ENCODE measurements around the gene NAT8L. TPM values are rescaled to one million over a fixed set of nuclear protein-coding genes. Genes with fewer than 3 reads are reported as not detected.

NAT8L gene
- total and polyA plus RNA-seq, 2 of the 13 experiments (the other 11 are each of a cell fraction or from before 2014, with no cell fraction given) = 2.2 to 3.3 TPM

DNA sequence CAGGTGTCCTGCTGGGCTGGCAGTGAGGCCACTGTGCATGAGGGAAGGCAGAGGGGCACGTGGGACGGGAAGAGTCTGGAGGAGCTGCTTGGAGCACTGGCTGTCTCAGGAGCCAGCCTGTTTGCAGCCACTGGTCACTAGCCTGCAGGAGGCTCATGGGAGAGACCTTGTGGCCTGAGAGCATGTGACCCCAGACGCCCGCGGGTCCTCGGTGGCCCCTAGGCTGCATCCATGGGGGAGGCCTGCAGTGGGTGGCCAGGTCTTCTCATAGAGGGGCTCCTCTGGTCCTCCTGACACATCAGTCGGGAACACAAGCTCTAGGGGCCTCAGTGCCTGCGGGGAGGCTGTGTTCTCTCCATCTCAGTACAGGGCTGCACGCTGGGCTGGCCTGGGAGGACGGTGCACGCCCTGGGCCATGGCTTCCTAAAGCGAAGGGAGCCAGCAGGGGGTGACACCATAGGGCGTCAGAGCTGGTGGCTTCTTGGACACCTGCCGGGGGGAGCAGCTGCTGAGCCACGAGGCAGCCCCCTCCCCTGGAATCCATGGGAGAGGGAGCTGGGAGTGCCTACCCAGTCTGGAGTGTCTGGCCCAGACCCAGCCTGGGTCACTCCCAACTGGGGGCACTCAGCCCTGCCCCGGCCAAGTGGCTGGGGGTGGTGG, 12.3 kb downstream of the NAT8L start (continued):
- TF ChIP-seq ZFY (CRISPR knock-in tag; IDR thresholded peaks at IDR 0.05) (peak; percentile 37; the same call in 1 of the 2 replicates), RARA (CRISPR knock-in tag; IDR thresholded peaks at IDR 0.05) (no peak), ZNF800 (CRISPR knock-in tag; IDR thresholded peaks at IDR 0.05) (0 out of 2 replicates have a peak, but pooled peaks have one; percentile 17), ZMYM2 (CRISPR knock-in tag; IDR thresholded peaks at IDR 0.05) (no peak), GRHL1 (CRISPR knock-in tag; conservative IDR thresholded peaks at IDR 0.05) (no peak), ZNF768 (CRISPR knock-in tag; IDR thresholded peaks at IDR 0.05) (no peak), ZNF20 (CRISPR knock-in tag; IDR thresholded peaks at IDR 0.05) (no peak), ZNF557 (CRISPR knock-in tag; IDR thresholded peaks at IDR 0.05) (0 out of 2 replicates have a peak, but pooled peaks have one; percentile 30), NCOA5 (CRISPR knock-in tag; IDR thresholded peaks at IDR 0.05) (0 out of 2 replicates have a peak, but pooled peaks have one; percentile 41), SYNCRIP (IDR thresholded peaks at IDR 0.05; ENCODE audit: insufficient read depth, low read depth, low read length) (no peak), ZNF124 (CRISPR knock-in tag; IDR thresholded peaks at IDR 0.05) (0 out of 2 replicates have a peak, but pooled peaks have one; percentile 18), TMF1 (CRISPR knock-in tag; IDR thresholded peaks at IDR 0.05; ENCODE audit: low read depth) (0 out of 2 replicates have a peak, but pooled peaks have one; percentile 2), ZFX (CRISPR knock-in tag; IDR thresholded peaks at IDR 0.05; ENCODE audit: low read depth) (peak; percentile 40), CCDC6 (CRISPR knock-in tag; IDR thresholded peaks at IDR 0.05) (no peak)
- TF ChIP-seq, protein P1, sequence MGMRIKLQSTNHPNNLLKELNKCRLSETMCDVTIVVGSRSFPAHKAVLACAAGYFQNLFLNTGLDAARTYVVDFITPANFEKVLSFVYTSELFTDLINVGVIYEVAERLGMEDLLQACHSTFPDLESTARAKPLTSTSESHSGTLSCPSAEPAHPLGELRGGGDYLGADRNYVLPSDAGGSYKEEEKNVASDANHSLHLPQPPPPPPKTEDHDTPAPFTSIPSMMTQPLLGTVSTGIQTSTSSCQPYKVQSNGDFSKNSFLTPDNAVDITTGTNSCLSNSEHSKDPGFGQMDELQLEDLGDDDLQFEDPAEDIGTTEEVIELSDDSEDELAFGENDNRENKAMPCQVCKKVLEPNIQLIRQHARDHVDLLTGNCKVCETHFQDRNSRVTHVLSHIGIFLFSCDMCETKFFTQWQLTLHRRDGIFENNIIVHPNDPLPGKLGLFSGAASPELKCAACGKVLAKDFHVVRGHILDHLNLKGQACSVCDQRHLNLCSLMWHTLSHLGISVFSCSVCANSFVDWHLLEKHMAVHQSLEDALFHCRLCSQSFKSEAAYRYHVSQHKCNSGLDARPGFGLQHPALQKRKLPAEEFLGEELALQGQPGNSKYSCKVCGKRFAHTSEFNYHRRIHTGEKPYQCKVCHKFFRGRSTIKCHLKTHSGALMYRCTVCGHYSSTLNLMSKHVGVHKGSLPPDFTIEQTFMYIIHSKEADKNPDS (CRISPR knock-in tag; IDR thresholded peaks at IDR 0.05) = no peak
- TF ChIP-seq, protein P2, sequence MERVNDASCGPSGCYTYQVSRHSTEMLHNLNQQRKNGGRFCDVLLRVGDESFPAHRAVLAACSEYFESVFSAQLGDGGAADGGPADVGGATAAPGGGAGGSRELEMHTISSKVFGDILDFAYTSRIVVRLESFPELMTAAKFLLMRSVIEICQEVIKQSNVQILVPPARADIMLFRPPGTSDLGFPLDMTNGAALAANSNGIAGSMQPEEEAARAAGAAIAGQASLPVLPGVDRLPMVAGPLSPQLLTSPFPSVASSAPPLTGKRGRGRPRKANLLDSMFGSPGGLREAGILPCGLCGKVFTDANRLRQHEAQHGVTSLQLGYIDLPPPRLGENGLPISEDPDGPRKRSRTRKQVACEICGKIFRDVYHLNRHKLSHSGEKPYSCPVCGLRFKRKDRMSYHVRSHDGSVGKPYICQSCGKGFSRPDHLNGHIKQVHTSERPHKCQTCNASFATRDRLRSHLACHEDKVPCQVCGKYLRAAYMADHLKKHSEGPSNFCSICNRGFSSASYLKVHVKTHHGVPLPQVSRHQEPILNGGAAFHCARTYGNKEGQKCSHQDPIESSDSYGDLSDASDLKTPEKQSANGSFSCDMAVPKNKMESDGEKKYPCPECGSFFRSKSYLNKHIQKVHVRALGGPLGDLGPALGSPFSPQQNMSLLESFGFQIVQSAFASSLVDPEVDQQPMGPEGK (CRISPR knock-in tag; IDR thresholded peaks at IDR 0.05) = peak; percentile 53; the same call in 1 of the 2 replicates
- TF ChIP-seq, protein P3, sequence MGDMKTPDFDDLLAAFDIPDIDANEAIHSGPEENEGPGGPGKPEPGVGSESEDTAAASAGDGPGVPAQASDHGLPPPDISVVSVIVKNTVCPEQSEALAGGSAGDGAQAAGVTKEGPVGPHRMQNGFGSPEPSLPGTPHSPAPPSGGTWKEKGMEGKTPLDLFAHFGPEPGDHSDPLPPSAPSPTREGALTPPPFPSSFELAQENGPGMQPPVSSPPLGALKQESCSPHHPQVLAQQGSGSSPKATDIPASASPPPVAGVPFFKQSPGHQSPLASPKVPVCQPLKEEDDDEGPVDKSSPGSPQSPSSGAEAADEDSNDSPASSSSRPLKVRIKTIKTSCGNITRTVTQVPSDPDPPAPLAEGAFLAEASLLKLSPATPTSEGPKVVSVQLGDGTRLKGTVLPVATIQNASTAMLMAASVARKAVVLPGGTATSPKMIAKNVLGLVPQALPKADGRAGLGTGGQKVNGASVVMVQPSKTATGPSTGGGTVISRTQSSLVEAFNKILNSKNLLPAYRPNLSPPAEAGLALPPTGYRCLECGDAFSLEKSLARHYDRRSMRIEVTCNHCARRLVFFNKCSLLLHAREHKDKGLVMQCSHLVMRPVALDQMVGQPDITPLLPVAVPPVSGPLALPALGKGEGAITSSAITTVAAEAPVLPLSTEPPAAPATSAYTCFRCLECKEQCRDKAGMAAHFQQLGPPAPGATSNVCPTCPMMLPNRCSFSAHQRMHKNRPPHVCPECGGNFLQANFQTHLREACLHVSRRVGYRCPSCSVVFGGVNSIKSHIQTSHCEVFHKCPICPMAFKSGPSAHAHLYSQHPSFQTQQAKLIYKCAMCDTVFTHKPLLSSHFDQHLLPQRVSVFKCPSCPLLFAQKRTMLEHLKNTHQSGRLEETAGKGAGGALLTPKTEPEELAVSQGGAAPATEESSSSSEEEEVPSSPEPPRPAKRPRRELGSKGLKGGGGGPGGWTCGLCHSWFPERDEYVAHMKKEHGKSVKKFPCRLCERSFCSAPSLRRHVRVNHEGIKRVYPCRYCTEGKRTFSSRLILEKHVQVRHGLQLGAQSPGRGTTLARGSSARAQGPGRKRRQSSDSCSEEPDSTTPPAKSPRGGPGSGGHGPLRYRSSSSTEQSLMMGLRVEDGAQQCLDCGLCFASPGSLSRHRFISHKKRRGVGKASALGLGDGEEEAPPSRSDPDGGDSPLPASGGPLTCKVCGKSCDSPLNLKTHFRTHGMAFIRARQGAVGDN (CRISPR knock-in tag; IDR thresholded peaks at IDR 0.05) = peak; percentile 82
